HCT116 (cell line): Measurements from ENCODE around the gene TEX9.

Experiments
- ATF3 ChIP-seq: IDR thresholded peaks from 2 replicates; pipeline ENCODE4 v1.6.1; 2012
- CEBPB ChIP-seq: IDR thresholded peaks from 2 replicates; pipeline ENCODE4 v1.6.1; 2012; ENCODE audit warnings: low read depth
- CTCF ChIP-seq, 3 experiments: fragments of 200-600 bp in 1 of 3; sonication (generic) in 1 of 3; IDR thresholded peaks in 2 of 3; conservative IDR thresholded peaks in 1 of 3; 2 replicates each; pipeline ENCODE4 v1.5.1; 2012 to 2017; ENCODE audit warnings: low read depth in 2 of 3, low read length in 2 of 3, antibody characterized with exemption in 1 of 3, borderline replicate concordance in 1 of 3, control low read depth in 1 of 3, mild to moderate bottlenecking in 1 of 3, mixed read lengths in 1 of 3, mixed run types in 1 of 3, moderate library complexity in 1 of 3; ENCODE audit not compliant: insufficient read depth in 1 of 3
- EZH2phosphoT487 ChIP-seq: fragments of 200-600 bp; IDR thresholded peaks from 2 replicates; pipeline ENCODE4 v1.6.1; 2018; ENCODE audit warnings: antibody characterized with exemption, borderline replicate concordance
- FOSL1 ChIP-seq: IDR thresholded peaks from 2 replicates; pipeline ENCODE4 v1.6.1; 2012; ENCODE audit warnings: low read depth
- JUND ChIP-seq: IDR thresholded peaks from 2 replicates; pipeline ENCODE4 v1.6.1; 2012
- MAX ChIP-seq: IDR thresholded peaks from 2 replicates; pipeline ENCODE4 v1.6.1; 2012
- POLR2A ChIP-seq: IDR thresholded peaks from 2 replicates; pipeline ENCODE4 v1.7.0; 2011; ENCODE audit warnings: borderline replicate concordance; ENCODE audit not compliant: insufficient read depth, insufficient read length; ENCODE audit errors: extremely low read depth
- RAD21 ChIP-seq: IDR thresholded peaks from 2 replicates; pipeline ENCODE4 v1.6.1; 2012; ENCODE audit warnings: low read depth, mild to moderate bottlenecking
- SRF ChIP-seq: IDR thresholded peaks from 2 replicates; pipeline ENCODE4 v1.6.1; 2012; ENCODE audit warnings: low read depth
- ZFX ChIP-seq: fragments of 450-650 bp; IDR thresholded peaks from 2 replicates; pipeline ENCODE4 v1.6.1; 2017
- ZNF274 ChIP-seq: fragments of 200-500 bp; sonication (Bioruptor generic); IDR thresholded peaks from 2 replicates; pipeline ENCODE4 v1.6.1; 2014; ENCODE audit warnings: mild to moderate bottlenecking, low read depth, low read length, inconsistent platforms

GRCh38 chr15:56467616-56468015, 102.4 kb downstream of the TEX9 start:
- TF ChIP-seq CTCF (IDR thresholded peaks at IDR 0.05 in 2 of 3, conservative IDR thresholded peaks at IDR 0.05 in 1 of 3; ENCODE audit: borderline replicate concordance in 1 of 3, insufficient read depth in 1 of 3, low read depth in 2 of 3, low read length in 2 of 3) = no peak
- TF ChIP-seq POLR2A = no peak
- no peak for TF ChIP-seq FOSL1
- no peak for TF ChIP-seq ATF3
- no peak for TF ChIP-seq EZH2phosphoT487
- TF ChIP-seq ZFX = no peak
- no peak for TF ChIP-seq CEBPB
- no peak for TF ChIP-seq SRF
- no peak for TF ChIP-seq RAD21
- no peak for TF ChIP-seq JUND
- no peak for TF ChIP-seq ZNF274
- TF ChIP-seq MAX = no peak
